HG03565 (cell line): ENCODE data around the gene BBS2.
A peak's percentile ranks its signal among the peaks of the same experiment; 100 is the strongest.
"Not testable (repeated sequence)": the region's sequence is repeated elsewhere in the genome, so short reads cannot be mapped to it uniquely, and the experiment has no call there.

Experiments used
- ATAC-seq: cut with Tn5 transposase; IDR thresholded peaks from one replicate; pipeline ENCODE4 v1.9.1; 2021; ENCODE audit warnings: mild to moderate bottlenecking, moderate library complexity; ENCODE audit not compliant: unreplicated experiment

The BBS2 gene

GRCh38 chr16:56530872-56531271, 11.0 kb upstream of the BBS2 start:
- ATAC-seq, result no peak

DNA sequence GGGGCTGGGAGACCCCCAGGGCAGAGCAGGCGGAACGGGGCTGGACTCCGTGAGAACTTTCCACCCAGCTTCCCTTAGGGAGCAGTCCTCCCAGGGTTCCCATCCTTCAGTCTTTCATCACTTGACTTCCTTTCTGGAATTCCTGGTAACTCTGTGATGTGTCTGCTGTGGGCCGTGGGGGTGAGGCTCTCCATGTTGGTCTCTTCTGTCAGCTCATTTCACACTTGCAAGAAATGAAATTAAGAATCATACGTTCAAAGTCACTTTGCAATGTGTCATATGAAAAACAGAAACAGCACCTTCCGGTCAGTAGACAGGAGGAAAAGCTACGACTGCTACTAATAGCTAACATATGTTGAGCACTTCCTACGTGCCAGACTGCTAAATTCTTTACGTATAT, 5.4 kb upstream of the BBS2 start:
- ATAC-seq, result no peak

- no peak for ATAC-seq
Observed at GRCh38 chr16:56520251-56520577, 390 bp upstream of the BBS2 start.

DNA sequence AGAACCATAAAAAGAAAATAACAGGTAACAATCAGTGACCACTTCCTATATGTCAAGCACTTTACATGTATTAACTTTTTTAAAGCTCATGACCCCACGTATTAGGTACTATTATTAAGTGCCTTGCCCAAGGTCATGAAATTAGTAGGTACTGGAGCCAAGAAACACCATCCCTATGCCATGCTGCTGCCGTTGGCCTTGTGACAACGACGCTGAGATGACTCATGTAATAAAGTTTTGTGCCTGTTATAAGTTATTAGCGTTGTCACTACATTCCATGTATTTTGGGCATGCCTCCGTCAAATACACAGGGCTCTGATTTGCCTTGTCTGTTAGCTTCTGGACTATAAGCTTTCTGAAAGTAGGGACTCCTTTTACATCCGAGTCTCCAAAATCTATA, 1.4 kb downstream of the BBS2 start:
- ATAC-seq, result no peak

DNA sequence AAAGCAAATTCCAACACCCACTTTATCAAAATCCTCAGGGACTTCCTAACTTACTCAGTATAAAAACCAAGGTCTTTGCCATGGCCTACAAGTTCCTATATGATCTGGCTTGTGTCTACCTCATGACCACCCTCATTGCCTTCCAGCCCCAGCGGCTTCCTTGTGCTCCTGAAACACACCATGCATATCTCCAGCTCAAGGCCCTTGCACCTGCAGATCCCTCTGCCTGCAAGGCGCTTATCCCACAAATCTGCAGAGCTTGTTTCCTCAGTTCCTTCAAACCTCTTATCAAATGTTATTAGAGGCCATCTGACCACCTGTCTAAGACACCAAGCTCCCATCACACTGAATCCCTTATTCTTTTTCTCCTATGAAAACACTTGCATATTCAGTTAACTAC, 2.6 kb downstream of the BBS2 start:
- no peak for ATAC-seq

GRCh38 chr16:56515665-56516064, 4.2 kb downstream of the BBS2 start:
- no peak for ATAC-seq

DNA sequence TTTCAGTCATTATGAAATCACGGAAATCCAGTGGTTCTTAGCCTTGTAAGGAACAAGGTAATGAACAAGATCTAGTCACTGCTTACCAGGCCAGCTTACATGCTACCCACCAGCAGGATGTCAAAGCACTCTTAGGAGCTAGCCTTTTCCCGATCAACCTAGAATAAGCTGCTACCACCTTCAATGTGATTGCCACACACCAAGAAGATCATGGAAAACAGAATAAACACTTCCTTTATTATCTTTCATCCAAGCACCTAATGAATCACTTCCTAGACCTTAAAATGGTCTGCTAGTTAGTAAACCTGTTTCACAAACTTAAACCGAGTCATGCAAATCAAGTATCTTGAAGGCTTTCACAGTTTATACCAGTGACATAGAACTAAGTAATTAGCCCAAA, 5.0 kb downstream of the BBS2 start:
- ATAC-seq, result no peak

DNA sequence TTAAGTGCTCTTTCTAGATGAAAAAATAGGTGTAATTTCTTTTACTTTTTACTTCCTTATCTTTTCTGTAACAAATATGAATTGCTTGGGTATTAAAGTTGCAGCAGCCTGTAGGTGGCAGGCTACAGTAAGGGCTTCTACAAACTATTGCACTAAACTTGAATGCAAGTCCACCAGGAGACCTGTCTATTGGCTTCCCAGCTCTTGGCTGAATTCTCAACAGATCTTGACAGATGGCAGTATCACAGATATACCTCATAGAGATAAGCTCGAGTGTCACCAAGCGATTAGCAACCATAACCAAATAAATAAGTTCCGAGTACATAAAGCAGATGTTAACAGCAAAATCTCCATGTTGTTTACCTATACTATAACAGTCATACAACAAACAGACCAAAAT, 5.9 kb downstream of the BBS2 start:
- ATAC-seq, result peak; percentile 54

- ATAC-seq, result no peak
Observed at GRCh38 chr16:56513091-56513490, 6.7 kb downstream of the BBS2 start.

DNA sequence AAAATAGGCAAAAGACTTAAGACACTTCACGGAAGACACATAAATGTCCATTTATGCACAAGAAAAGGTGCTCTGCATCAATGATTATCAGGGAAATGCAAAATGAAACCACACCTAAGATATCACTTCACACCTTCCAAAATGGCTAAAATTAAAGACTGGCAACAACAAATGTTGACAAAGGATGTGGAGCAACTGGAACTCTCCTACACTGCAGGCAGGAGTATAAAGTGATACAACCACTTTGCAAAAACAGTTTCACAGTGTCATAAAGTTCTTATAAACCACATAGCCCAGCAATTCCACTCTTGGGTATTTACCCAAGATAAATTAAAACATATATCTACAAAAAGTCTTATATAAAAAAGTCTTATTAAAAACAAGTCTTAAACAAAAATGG, 7.8 kb downstream of the BBS2 start:
- no peak for ATAC-seq

- no peak for ATAC-seq
Observed at GRCh38 chr16:56510544-56510943, 9.3 kb downstream of the BBS2 start.

GRCh38 chr16:56506941-56507340, 12.9 kb downstream of the BBS2 start:
- no peak for ATAC-seq

DNA sequence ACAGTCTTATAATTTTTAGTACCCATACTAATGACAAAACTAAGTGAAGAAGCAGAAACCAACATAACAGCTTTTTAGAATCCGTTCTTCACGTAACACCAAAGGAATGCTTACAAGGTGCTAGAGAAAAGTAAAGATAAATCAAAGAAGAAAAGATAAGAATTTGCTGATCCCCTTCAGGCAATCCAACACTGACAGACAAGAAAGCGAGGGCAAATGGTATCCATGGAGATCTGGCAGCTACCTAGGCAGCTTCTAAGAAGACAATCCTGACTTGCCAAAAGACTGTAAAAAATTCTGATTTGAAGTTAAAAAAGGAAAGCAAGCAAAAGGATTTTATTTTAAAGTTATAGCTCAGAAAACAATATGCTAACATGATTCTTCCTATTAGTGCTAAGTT, 14.6 kb downstream of the BBS2 start:
- no peak for ATAC-seq

DNA sequence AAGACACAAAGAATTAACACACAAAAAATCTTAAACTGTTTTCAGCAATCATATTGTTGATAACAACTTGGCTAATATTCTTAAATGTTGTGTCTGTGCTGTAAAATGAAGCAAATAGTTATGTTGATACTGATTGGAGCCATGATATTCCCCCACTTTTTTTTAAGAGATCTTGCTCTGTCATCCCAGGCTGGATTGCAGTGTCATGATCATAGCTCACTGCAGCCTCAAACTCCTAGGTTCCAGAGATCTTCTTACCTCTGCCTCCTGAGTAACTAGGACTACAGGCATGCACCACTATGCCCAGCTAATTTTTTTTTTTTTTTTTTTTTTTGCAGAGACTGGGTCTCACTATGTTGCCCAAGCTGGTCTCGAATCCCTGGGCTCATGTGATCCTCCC, 26.0 kb downstream of the BBS2 start:
- ATAC-seq, result no peak

GRCh38 chr16:56493126-56493525, 26.7 kb downstream of the BBS2 start:
- no peak for ATAC-seq

- no peak for ATAC-seq
Observed at GRCh38 chr16:56491657-56492261, 28.1 kb downstream of the BBS2 start.

GRCh38 chr16:56488868-56489267, 31.0 kb downstream of the BBS2 start:
- ATAC-seq, result not testable (repeated sequence)

DNA sequence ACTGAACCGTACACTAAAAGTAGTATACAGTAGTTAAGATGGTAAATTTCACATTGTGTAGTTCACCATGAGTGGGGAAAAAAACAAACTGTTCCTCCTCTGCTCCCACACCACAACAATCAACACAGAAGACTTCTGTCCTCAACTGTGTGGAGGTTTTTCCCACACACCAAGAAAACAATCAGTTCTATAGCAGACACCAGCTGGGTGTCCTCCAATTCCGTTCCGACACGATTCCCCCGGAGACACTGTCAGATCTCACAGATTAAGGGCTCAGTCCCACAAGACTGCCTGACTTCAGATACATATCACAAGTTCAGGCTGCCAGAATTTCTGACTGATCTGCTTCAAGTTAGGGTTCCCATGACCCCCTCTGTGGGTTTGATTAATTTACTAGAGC, 31.8 kb downstream of the BBS2 start:
- no peak for ATAC-seq

GRCh38 chr16:56483394-56483793, 36.4 kb downstream of the BBS2 start:
- no peak for ATAC-seq

- no peak for ATAC-seq
Observed at GRCh38 chr16:56482683-56483236, 37.1 kb downstream of the BBS2 start.

- no peak for ATAC-seq
Observed at GRCh38 chr16:56481468-56482122, 38.2 kb downstream of the BBS2 start.

GRCh38 chr16:56480776-56481467, 38.9 kb downstream of the BBS2 start:
- no peak for ATAC-seq
